COLO668 (cell line): ENCODE measurements around the gene SZRD1.

ENCODE experiments used
- DNase-seq: peaks from one replicate; lab custom pipeline; 2025; ENCODE audit not compliant: unreplicated experiment; lab: John Stamatoyannopoulos, UW

Gene SZRD1

DNA sequence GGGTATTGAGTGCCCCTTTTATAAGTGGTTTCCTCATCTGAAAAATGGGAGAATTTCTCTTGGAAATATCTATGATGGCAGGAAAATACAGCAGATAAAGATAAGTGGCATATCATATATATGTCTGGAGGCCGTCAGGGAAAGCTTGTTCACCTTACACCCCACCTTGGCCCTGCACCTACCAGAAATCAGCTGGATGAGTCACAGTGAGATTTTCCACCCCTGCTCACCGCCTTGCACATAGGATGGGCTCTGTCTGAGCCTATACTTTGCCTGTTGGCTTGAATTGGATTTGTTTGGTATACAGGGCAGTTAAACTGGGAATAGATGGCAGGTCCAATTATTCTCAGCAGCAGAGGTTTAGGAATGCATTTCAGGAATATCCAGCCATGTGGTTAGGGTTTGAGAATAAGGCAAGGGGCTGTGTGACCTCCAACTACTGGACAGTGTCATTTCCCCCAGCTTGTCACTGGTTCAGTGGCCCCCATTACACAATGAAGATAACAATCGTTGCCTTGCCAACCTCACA lies 70.0 kb downstream of the SZRD1 start, which contains the start of gene SPATA21:
SPATA21 (minus strand) TSS at position 479 of the 529 bp plus-strand sequence. CDS start 6,053 bp downstream, outside the sequence.
- DNase-seq = no peak

GRCh38 chr1:16438516-16438915 lies 71.5 kb downstream of the SZRD1 start:
- DNase-seq = no peak

DNA sequence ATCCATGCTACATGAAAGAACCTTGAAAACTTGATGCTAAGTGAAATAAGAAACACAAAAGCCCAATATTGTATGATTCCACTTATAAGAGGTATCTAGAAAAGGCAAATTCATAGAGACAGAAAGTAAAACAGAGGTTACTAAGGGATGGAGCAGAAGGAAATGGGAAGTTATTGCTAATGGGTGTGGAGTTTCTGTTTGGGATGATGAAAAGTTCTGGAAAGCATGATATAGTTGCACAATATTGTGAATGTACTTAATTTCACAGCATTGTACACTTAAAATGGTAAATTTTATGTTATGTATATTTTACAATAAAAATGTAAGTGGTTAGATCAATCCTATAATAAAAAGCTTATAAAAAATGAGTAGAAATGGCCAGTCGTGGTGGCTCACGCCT lies 71.9 kb downstream of the SZRD1 start:
- DNase-seq = no peak

GRCh38 chr1:16440131-16440469 lies 73.1 kb downstream of the SZRD1 start:
- no peak for DNase-seq

- peak; percentile 98 for DNase-seq
These were observed 73.6 kb downstream of the SZRD1 start, which contains the start of gene NECAP2 for GRCh38 chr1:16440470-16441281. Gene NECAP2 (plus strand): TSS chr1:16440724. CDS start chr1:16440762, 38 bp downstream.

DNA sequence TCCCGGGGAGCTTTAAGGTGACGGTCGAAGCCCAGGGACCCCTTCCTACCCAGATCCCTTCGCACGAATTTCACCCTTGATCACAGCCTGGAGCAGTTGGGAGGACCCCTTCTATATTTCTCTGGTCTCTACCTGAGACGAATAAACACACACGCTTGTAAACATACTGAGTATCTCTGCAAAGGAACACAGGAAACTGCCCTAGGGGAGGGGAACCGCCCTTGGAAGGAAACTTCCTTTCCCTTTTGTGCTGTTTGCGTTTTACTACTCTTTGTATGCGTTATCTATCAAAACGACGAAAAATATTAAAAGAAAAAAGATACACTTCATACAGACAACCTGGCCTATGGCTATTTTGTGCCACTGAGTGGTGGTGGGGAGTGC lies 74.2 kb downstream of the SZRD1 start:
- DNase-seq = no peak

DNA sequence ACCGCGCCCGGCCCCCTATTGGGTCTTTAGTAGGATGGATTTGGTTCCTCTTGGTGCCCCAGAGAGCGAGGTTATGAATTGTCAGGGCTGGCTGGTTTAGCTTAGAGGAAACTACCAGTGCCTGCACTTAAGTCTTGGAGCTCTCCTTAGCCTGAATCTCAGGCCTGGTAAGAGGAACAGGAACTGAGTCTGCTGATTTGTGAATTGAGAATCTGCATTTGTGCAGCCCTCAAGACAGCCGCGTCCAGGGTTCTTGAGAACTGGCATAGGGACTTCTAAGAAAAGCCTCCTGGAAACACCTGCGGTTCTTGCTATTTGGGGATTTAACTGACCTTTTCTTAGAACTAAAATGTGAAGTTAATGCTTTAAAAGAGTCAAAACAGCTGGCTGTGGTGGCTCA lies 75.2 kb downstream of the SZRD1 start:
- no peak for DNase-seq

DNA sequence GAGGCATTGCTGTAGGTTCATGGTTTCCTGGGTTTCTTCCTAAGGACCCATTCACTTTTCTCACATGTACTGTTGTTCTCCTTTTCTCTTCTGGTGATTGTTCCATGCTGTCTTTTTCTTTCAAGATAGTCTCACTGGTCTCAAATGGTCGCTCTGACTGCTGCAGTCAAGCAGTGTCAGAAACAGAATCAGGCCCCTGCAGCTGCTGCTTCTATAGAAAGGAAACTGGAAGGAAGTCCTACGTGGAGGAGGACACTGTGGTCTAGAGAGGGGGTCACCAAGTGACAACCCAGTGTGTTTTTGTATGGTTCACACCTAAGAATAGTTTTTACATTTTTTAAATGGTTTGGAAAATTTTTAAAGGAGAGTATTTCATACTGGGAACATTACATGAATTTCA lies 75.9 kb downstream of the SZRD1 start:
- DNase-seq = no peak

DNA sequence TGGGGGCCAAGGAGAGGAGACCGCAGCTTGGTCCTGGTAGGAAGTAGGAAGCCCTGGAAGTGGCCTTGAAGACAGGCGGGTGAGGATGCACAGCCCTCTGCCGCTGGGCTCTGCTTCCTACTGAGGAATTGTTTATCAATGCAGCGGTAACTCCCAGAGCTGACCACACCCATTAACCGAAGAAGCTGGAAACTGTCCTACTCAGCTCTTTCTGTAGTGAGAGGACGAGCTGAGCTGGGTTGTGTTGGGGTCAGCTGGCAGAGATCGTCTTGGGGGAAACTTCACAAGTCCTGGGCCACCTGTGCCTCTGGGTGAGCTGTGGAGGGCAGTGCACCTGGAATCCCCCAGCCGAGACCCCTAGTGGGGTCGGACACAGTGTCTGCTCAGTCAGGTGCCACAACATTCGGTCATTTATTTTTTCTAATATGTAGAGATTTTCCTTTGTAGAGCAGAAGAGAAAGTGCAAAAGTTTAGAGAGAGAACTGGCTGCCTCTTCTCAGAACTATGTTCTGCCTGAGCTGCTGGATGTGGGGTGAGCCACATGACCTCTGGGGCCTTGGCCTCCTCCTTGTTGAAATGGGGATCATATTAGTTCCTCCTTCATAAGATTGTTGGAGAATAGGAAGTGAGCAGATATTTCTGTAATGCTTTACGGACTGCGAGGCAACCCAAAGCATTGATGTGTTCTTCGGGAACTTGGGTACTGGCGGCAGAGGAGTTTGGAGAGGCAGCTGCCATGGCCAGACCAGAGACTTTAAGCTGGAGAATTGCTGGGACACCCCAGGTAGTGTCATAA lies 77.1 kb downstream of the SZRD1 start:
- DNase-seq = no peak

- DNase-seq = no peak
These were observed 78.0 kb downstream of the SZRD1 start for GRCh38 chr1:16445052-16445451.

- no peak for DNase-seq
These were observed 79.1 kb downstream of the SZRD1 start for GRCh38 chr1:16446116-16446515.

DNA sequence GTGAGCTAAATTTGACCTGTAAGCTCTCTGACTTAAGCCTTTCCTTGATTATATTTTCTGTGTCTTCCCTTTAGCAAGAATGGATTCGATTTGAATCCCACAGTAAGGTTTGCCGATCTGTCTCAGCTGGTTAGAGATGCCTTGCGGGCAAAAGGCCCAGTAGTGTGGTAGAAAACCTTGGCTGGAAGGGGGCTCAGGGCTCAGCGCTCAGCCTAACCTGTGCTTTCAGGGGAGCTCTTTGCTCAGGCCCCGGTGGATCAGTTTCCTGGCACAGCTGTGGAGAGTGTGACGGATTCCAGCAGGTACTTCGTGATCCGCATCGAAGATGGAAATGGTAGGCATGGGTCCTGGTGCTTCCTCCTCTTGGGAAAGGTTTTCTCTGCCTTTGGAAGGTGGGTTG lies 80.6 kb downstream of the SZRD1 start:
- DNase-seq = no peak
